Activated T-helper 1 cell treated with anti-CD3 and anti-CD28 coated beads, Interleukin-2, amount 50 U/mL, for 16 hours (primary cell): ENCODE results near the gene NATD1.

Source experiments
- DNase-seq, 2 donors: peaks; one replicate each; pipeline ENCODE4 v3.0.0-alpha.2; 2020; ENCODE audit warnings: low read depth in 1 of 2, low spot score in 1 of 2

The NATD1 gene

GRCh38 chr17:21275579-21276263 is 22.5 kb upstream of the NATD1 start:
- DNase-seq = peak; percentile 91 to 92

GRCh38 chr17:21275047-21275578 is 21.9 kb upstream of the NATD1 start:
- no peak for DNase-seq

- no peak for DNase-seq
These were observed 19.9 kb upstream of the NATD1 start for GRCh38 chr17:21272881-21273792.

DNA sequence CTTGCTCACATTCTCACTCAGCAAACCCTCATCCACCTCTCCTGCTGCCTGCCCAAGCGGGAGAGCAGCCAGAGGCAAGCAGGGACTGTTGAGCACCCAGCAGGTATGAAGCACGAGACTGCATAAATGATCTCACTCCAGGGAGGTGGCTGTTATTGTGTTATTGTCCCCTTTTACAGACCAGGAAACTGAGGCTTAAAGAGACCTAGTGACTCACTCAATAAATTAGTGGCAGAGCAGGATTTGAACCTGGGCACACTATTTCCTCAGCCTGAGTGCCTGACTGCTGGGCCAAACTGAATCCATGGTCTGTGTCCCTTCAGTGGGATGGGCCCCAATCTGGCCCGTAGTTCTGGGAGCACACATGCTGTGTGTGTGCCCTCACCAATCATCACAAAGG is 19.0 kb upstream of the NATD1 start:
- DNase-seq = no peak

DNA sequence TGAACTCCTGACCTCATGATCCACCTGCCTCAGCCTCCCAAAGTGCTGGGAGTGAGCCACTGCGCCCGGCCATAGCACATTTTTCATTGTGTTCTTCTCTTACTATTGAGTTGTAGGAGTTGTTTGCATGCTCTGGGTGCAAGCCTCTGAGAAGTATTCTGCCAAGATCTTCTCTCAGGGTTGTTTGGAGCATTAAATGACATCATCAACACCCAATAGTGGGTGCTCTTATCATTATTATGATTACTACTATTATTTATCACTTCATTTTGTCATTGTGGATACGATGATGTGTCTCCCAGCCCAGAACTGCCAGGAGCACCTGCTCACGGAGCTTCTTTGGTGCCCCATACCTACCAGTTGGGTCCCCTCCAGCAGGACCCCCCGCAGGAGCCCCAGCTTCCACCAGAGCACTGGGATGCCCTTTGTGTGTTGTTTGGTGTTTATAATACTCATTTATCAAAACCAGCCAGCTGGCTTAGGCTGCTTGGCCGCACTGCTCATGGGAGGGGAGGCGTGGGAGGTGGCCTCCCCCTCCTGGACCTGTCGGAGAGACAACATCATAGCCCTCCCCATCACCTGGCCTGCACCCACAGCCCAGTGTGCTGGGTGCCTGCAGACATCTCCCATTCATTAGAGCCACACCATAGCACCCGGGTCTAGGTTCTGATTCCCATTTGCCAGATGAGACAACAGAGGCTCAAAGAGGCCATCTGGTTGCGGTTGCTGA is 18.4 kb upstream of the NATD1 start:
- no peak for DNase-seq

GRCh38 chr17:21269394-21269793 is 16.2 kb upstream of the NATD1 start:
- no peak for DNase-seq

DNA sequence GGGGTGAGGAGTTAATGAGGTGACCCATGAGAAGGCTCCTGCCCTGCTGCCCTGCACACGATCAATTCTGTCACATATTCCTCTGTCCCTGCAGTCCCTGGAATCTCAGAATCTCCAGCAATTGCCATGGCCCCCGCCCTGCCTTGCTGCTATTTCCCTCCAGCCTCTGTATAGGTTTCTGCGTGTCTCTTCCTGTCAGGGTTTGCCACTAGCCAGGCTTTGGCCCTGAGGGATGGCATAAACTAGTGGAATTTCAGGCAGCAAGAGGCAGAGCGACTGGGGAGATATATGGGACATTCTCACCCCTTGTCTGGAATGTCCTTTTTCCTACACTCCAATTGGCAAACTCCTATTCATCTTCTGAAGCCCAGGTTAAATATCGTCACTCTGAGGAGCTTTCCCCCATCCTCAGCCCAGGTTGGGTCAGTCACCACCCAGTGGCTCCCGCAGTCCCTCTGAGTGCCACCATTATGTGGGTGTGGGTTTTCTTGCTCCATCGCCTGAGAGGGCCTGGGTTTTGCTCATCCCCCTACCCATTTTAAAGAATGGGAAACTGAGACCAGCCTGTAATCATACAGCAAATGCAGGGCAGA is 15.5 kb upstream of the NATD1 start:
- DNase-seq = no peak

GRCh38 chr17:21263376-21263775 is 10.2 kb upstream of the NATD1 start:
- no peak for DNase-seq

- no peak for DNase-seq
These were observed 9.2 kb upstream of the NATD1 start for GRCh38 chr17:21262259-21262993.

- no peak for DNase-seq
These were observed 5.4 kb upstream of the NATD1 start for GRCh38 chr17:21258593-21258992.

GRCh38 chr17:21253646-21254441 is 634 bp upstream of the NATD1 start:
- DNase-seq = no peak

DNA sequence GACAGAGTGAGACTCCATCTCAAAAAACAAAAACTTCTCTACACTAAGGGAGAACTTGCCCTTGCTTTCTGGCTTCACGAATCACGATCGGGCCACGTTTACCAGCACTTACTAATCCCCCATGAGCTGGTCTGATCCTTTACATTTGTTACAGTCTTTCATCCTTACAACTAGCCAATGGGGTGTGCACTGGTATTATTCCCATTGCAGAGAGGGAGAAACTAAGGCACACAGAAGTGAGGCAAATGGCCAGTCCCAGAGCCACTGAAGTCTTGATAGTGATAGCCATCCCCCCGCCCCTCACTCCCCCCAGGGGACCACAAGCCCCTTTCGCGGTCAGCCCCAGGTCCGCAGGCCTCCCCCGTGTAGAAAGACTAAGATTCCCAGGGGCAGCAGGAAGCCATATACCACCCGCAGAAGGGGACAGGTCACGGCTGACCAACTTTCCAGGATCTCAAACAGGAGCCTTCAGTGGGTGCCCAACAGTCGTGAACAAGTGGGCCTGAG is 868 bp downstream of the NATD1 start:
- no peak for DNase-seq

DNA sequence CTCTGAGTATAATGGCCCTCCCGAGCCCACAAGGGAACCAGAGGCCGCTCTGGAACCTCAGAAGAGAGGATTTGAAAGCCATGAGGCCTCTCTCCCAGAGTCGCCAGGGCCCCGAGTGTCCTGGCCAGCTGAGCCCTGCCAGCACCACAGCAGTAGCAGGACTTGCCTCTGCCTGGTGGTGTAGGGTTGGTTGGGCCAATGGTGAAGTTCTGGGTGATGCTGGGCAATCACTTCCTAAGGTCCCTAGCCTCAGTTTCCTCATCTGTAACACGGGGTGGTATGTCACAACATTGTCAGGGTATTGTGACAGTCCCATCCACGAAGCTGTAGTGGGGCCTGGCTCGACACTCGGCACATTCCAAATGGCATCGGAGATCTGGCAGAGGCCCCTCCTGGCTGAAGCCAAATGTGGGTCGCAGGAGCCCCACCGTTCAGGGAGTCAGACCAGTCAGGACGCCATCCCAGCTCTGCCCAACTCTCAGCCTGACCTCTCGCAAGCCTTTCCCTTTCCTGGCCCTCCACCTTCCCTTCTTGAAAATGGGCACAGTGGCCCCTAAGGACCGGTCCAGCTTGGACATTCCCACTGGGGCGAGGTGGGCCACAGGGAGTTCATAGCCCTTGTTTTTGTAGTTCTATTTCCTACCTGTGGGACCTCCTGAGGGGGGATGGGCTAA is 1.7 kb downstream of the NATD1 start:
- no peak for DNase-seq

DNA sequence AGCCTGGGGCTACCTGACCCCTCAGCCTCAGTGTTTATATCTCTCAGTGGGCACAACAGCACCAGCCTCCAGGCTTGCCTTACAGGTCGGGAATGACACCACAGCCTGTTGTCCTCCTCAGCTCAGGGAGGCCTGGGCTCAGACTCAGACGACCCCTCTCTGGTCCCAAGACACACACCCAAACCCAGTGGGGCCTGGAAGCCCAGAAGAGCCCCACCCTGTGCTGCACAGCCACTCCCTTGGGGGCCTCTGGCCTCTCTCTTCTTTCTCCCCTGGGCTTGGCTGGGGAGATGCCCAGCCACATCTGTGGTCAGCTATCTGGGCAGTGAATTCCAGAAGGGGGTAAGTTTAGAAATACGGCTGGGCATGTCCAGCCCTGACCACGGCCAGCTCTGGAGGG is 2.4 kb downstream of the NATD1 start:
- DNase-seq = no peak

DNA sequence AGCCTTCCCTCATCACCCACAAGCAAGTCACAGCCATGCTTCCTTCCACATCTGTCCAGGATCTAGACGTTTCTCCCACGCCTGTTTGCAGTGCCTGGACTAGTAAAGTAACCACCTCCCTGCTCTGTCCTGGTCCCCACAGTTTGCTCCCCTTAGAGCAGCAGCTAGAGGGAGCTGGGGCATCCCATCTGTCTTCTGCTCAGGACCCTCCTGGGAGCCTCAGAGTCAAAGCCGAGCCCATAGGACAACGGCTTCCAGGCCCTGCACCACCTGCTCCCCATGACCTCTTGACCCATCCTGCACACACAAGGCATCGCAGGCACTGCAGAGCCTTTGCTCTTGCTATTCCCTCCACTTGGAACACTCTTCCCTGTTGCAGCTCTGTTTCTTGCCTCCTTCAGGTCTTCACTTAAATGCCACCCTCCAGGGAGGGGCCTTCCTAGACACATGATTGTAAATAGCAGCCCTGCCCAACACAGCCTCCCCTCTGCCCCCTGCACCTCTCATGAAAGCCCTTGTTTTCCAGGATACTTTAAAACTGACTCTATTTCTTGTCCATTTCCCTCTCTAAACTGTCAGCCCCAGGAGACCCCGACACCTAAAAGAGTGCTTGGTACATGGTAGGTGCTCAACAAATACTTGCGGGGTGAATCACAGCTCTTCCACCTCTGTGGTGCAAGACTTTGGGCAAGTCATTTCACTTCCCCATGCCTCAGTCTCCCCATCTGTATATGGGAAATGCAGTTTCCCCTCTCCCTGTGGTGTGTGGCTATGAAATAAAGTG is 3.1 kb downstream of the NATD1 start:
- no peak for DNase-seq

GRCh38 chr17:21249086-21249795 is 4.0 kb downstream of the NATD1 start:
- no peak for DNase-seq

DNA sequence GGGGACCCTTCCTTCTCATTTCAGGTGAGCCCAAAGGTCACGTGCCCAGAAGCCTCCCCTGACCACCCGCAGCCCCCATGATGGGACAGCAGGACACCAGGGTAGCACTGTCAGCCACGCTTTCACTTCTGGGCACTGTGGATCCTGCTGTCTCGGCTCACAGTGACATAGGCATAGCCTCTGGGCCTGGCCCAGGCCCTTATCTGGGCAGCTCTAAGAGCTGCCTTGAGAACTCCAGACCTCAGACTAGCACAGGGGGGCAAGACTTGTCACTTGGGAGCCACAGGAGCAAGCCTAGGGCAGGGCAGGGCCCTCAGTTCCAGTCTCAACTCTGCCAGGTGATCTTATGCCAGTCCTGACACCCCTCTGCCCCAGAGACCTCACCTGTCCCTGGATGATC is 4.7 kb downstream of the NATD1 start:
- no peak for DNase-seq
